Activated naive CD4-positive, alpha-beta T cell treated with anti-CD3 and anti-CD28 coated beads, Interleukin-2, amount 50 U/mL, for 72 hours (primary cell): ENCODE results near the gene BBX. TPM values are rescaled to one million over a fixed set of nuclear protein-coding genes. Genes with fewer than 3 reads are reported as not detected.
"Not testable (repeated sequence)": the region's sequence is repeated elsewhere in the genome, so short reads cannot be mapped to it uniquely, and the experiment has no call there.

Source experiments
- ATAC-seq, 2 donors: fragments of 150-1000 bp; cut with Tn5 transposase; 2 replicates each; pipeline ENCODE4 v1.10.0; 2021; ENCODE audit warnings: mild to moderate bottlenecking in 2 of 2, moderate library complexity in 2 of 2
- DNase-seq, 2 donors: peaks; one replicate each; pipeline ENCODE4 v3.0.0; 2021 to 2022; ENCODE audit warnings: low spot score in 2 of 2
- H3K27ac Mint-ChIP-seq, 2 donors: one replicate each; pipeline ENCODE4 v1.8.0; 2022; ENCODE audit warnings: mild to moderate bottlenecking in 2 of 2, mixed read lengths in 2 of 2
- H3K36me3 Mint-ChIP-seq, 2 donors: one replicate each; pipeline ENCODE4 v1.8.0; 2022; ENCODE audit warnings: mixed read lengths in 2 of 2
- H3K9me3 Mint-ChIP-seq, 2 donors: one replicate each; pipeline ENCODE4 v1.8.0; 2022; ENCODE audit warnings: mixed read lengths in 2 of 2
- total RNA-seq, 2 donors: library from RNA; stranded (reverse); gene quantifications; one replicate each; pipeline ENCODE4 v1.2.3, GENCODE V29; 2022

The BBX gene
- total RNA-seq, 2 donors from 2014 or later = 42.9 to 46.0 TPM

- peaks cover 19 to 41% of the 10 kb centered on the region in 2 donors for H3K36me3 Mint-ChIP-seq
- no peaks in the 10 kb centered on the region for H3K9me3 Mint-ChIP-seq
- peak overlapping the region; percentile 85 to 97 for H3K27ac Mint-ChIP-seq
- peak in 1 of 2 donors; percentile 3 for ATAC-seq
- DNase-seq = peak; percentile 27 to 60
Measured at GRCh38 chr3:107524841-107525643, 2.3 kb downstream of the BBX start.

- ATAC-seq = no peak
- DNase-seq = peak; percentile 28 to 54
- Mint-ChIP-seq H3K36me3 (peaks cover 19 to 41% of the 10 kb centered on the region in 2 donors), H3K27ac (peak overlapping the region; percentile 85 to 97), H3K9me3 (no peaks in the 10 kb centered on the region)
Measured at GRCh38 chr3:107525644-107526305, 3.0 kb downstream of the BBX start.

- Mint-ChIP-seq H3K36me3 (peaks cover 6 to 15% of the 10 kb centered on the region in 2 donors), H3K9me3 (no peaks in the 10 kb centered on the region), H3K27ac (no peak overlapping the region)
- DNase-seq (no peak), ATAC-seq (no peak)
Measured at GRCh38 chr3:107531917-107532469, 9.2 kb downstream of the BBX start.

GRCh38 chr3:107540857-107541256 lies 18.1 kb downstream of the BBX start:
- ATAC-seq = no peak
- no peak for DNase-seq
- peaks cover 0 to 5% of the 10 kb centered on the region in 2 donors for H3K36me3 Mint-ChIP-seq
- H3K9me3 Mint-ChIP-seq = no peaks in the 10 kb centered on the region
- H3K27ac Mint-ChIP-seq = no peak overlapping the region

GRCh38 chr3:107542665-107543064 lies 19.9 kb downstream of the BBX start:
- no peaks in the 10 kb centered on the region for H3K9me3 Mint-ChIP-seq
- H3K36me3 Mint-ChIP-seq = peaks cover under 1 to 5% of the 10 kb centered on the region in 2 donors
- ATAC-seq (no peak), DNase-seq (no peak)
- no peak overlapping the region for H3K27ac Mint-ChIP-seq

GRCh38 chr3:107543666-107544065 lies 20.9 kb downstream of the BBX start:
- H3K27ac Mint-ChIP-seq = no peak overlapping the region
- no peak for ATAC-seq

GRCh38 chr3:107545680-107546120 lies 22.9 kb downstream of the BBX start:
- no peak overlapping the region for H3K27ac Mint-ChIP-seq
- peaks cover 0 to 4% of the 10 kb centered on the region in 2 donors for H3K9me3 Mint-ChIP-seq
- ATAC-seq (peak; percentile 46 to 51), DNase-seq (no peak)
- peaks cover 7 to 15% of the 10 kb centered on the region in 2 donors for H3K36me3 Mint-ChIP-seq

More at GRCh38 chr3:107543666-107544065, 20.9 kb downstream of the BBX start:
- DNase-seq = no peak
- peaks cover 0 to 4% of the 10 kb centered on the region in 2 donors for H3K9me3 Mint-ChIP-seq
- peaks cover 7 to 13% of the 10 kb centered on the region in 2 donors for H3K36me3 Mint-ChIP-seq

GRCh38 chr3:107548601-107549000 lies 25.8 kb downstream of the BBX start:
- DNase-seq (no peak), ATAC-seq (no peak)
- Mint-ChIP-seq H3K9me3 (peaks cover 0 to 4% of the 10 kb centered on the region in 2 donors), H3K27ac (no peak overlapping the region), H3K36me3 (peaks cover 7 to 15% of the 10 kb centered on the region in 2 donors)

GRCh38 chr3:107555359-107555758 lies 32.6 kb downstream of the BBX start:
- peak in 1 of 2 donors; percentile 54 for ATAC-seq
- DNase-seq = no peak
- H3K27ac Mint-ChIP-seq = no peak overlapping the region
- no peaks in the 10 kb centered on the region for H3K36me3 Mint-ChIP-seq
- H3K9me3 Mint-ChIP-seq = no peaks in the 10 kb centered on the region

GRCh38 chr3:107557743-107558142 lies 35.0 kb downstream of the BBX start:
- Mint-ChIP-seq H3K27ac (no peak overlapping the region), H3K36me3 (no peaks in the 10 kb centered on the region), H3K9me3 (no peaks in the 10 kb centered on the region)
- ATAC-seq (no peak), DNase-seq (no peak)

- H3K36me3 Mint-ChIP-seq = no peaks in the 10 kb centered on the region
Measured at GRCh38 chr3:107560166-107560565, 37.4 kb downstream of the BBX start.

GRCh38 chr3:107561980-107562379 lies 39.2 kb downstream of the BBX start:
- no peak for DNase-seq
- Mint-ChIP-seq H3K27ac (no peak overlapping the region), H3K9me3 (no peaks in the 10 kb centered on the region)

More at GRCh38 chr3:107560166-107560565, 37.4 kb downstream of the BBX start:
- no peak overlapping the region for H3K27ac Mint-ChIP-seq
- no peak for ATAC-seq
- DNase-seq = no peak
- H3K9me3 Mint-ChIP-seq = no peaks in the 10 kb centered on the region

GRCh38 chr3:107562969-107563529 lies 40.3 kb downstream of the BBX start:
- no peak for DNase-seq
- no peaks in the 10 kb centered on the region for H3K9me3 Mint-ChIP-seq
- H3K27ac Mint-ChIP-seq = no peak overlapping the region
- H3K36me3 Mint-ChIP-seq = no peaks in the 10 kb centered on the region
- ATAC-seq = no peak

More at GRCh38 chr3:107561980-107562379, 39.2 kb downstream of the BBX start:
- H3K36me3 Mint-ChIP-seq = no peaks in the 10 kb centered on the region
- ATAC-seq = no peak

GRCh38 chr3:107565244-107565643 lies 42.5 kb downstream of the BBX start:
- H3K36me3 Mint-ChIP-seq, DNase-seq, H3K9me3 Mint-ChIP-seq, H3K27ac Mint-ChIP-seq, ATAC-seq: not testable (repeated sequence)

GRCh38 chr3:107571089-107571488 lies 48.3 kb downstream of the BBX start:
- not testable (repeated sequence) for DNase-seq, H3K9me3 Mint-ChIP-seq, H3K27ac Mint-ChIP-seq, H3K36me3 Mint-ChIP-seq, ATAC-seq

- H3K9me3 Mint-ChIP-seq, H3K27ac Mint-ChIP-seq, ATAC-seq, DNase-seq, H3K36me3 Mint-ChIP-seq: not testable (repeated sequence)
Measured at GRCh38 chr3:107571492-107571891, 48.7 kb downstream of the BBX start.

- peak in 1 of 2 donors; percentile 34 for ATAC-seq
- Mint-ChIP-seq H3K27ac (no peak overlapping the region), H3K9me3 (no peaks in the 10 kb centered on the region), H3K36me3 (no peaks in the 10 kb centered on the region)
- no peak for DNase-seq
Measured at GRCh38 chr3:107574650-107575049, 51.9 kb downstream of the BBX start.
